ES-I3 (cell line): ENCODE results near the gene DVL3.
A peak's percentile ranks its signal among the peaks of the same experiment; 100 is the strongest.

Experiments
- H3K36me3 ChIP-seq: 2 replicates; pipeline ENCODE4 v1.6.1; 2013; ENCODE audit warnings: mild to moderate bottlenecking, low read length, control low read depth, moderate library complexity; ENCODE audit not compliant: insufficient read depth
- H3K4me1 ChIP-seq: 2 replicates; pipeline ENCODE4 v1.6.1; 2013; ENCODE audit warnings: mild to moderate bottlenecking, control low read depth, low read length; ENCODE audit not compliant: insufficient read depth
- H3K9ac ChIP-seq: 2 replicates; pipeline ENCODE4 v1.6.1; 2013; ENCODE audit warnings: low read depth, mild to moderate bottlenecking, low read length, moderate library complexity
- H3K9me3 ChIP-seq: 2 replicates; pipeline ENCODE4 v1.6.1; 2013; ENCODE audit warnings: mild to moderate bottlenecking, low read length, moderate library complexity; ENCODE audit not compliant: control insufficient read depth, insufficient read depth

Gene DVL3

GRCh38 chr3:184176377-184177330, 21.5 kb downstream of the DVL3 start:
- Histone ChIP-seq H3K9me3 (no peaks in the 10 kb centered on the region), H3K36me3 (peaks cover 34% of the 10 kb centered on the region), H3K9ac (peak overlapping the region; percentile 86)

DNA sequence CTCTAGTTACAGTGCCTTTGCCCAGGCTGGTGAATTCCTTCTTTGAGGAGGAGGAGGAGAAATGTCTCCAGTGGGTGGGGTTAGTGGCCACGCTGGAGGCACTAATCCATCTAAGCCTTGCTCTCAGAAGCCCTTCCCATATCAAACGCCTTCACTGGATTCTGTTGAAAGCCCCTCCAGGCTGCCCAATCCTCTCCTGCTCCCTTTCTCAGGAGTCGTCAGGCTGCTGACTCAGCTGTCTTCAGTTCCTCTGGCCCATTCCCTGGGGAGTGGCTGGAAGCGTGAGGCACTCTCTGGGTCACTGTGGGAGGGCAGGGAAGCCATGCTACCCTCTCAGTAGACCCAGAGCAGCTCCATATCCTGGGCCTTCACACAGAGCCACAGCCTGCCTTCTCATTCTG, 22.2 kb downstream of the DVL3 start:
- Histone ChIP-seq H3K9ac (peak overlapping the region; percentile 86), H3K36me3 (peaks cover 40% of the 10 kb centered on the region), H3K9me3 (no peaks in the 10 kb centered on the region), H3K4me1 (peaks cover 23% of the 10 kb centered on the region)

More at GRCh38 chr3:184176377-184177330, 21.5 kb downstream of the DVL3 start:
- peaks cover 29% of the 10 kb centered on the region for H3K4me1 ChIP-seq

GRCh38 chr3:184177767-184178306, 22.7 kb downstream of the DVL3 start:
- peaks cover 21% of the 10 kb centered on the region for H3K4me1 ChIP-seq
- peaks cover 42% of the 10 kb centered on the region for H3K36me3 ChIP-seq
- no peaks in the 10 kb centered on the region for H3K9me3 ChIP-seq
- H3K9ac ChIP-seq, result no peak overlapping the region

DNA sequence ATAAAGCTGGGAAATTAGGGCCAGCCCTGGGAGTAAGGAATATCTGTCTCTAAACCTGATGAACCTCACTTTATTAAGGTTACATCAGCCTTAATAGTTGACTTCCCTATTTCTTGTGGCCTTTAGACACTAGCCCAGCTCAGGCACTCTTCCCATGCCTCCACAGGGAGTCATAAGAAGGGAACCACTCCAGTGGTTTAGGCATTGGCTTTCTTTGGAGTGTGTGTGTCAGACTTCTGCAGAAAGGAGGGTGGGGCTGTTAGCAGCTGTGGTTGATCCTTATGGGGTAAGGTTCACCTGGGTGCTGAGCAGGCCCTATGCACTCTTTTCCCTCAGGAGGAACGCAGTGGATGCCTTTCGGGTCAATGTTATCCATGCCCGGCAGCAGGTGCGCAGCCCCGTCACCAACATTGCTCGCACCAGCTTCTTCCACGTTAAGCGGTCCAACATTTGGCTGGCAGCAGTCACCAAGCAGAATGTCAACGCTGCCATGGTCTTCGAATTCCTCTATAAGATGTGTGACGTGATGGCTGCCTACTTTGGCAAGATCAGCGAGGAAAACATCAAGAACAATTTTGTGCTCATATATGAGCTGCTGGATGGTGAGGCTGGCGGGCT, 23.5 kb downstream of the DVL3 start:
- Histone ChIP-seq H3K36me3 (peaks cover 42% of the 10 kb centered on the region), H3K9ac (no peak overlapping the region), H3K9me3 (no peaks in the 10 kb centered on the region), H3K4me1 (peaks cover 20% of the 10 kb centered on the region)

DNA sequence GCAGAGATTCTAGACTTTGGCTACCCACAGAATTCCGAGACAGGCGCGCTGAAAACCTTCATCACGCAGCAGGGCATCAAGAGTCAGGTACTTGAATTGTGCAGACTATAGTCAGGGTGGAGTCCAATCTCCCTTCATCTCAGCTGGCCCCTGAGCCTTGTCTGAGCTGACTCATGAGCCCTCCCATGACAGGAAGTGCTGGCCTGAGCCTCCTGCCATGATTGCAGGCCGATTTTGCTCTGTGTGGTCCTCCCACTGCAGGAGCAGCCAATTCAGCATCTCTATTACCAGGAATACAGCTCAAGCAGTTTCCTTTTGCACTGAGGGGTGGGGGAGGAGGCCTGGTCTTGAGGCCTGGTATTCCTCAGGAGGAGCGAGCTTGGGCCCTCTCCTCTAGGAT, 25.0 kb downstream of the DVL3 start:
- peaks cover 42% of the 10 kb centered on the region for H3K36me3 ChIP-seq
- H3K9me3 ChIP-seq, result no peaks in the 10 kb centered on the region
- H3K9ac ChIP-seq, result no peak overlapping the region
- H3K4me1 ChIP-seq, result peaks cover 18% of the 10 kb centered on the region

DNA sequence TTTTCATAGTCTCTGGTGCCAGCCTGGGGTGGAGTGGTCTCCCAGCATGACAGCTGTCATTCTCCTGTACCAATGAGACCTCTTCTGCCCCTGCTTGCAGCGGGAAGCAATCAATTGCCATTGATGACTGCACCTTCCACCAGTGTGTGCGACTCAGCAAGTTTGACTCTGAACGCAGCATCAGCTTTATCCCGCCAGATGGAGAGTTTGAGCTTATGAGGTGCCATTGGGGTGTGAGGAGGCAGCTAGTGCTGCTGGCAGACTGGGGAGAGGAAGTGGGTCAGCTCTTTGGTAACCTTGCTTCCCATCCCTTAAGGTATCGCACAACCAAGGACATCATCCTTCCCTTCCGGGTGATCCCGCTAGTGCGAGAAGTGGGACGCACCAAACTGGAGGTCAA, 26.4 kb downstream of the DVL3 start:
- H3K9me3 ChIP-seq, result no peaks in the 10 kb centered on the region
- peaks cover 19% of the 10 kb centered on the region for H3K4me1 ChIP-seq
- H3K36me3 ChIP-seq, result peaks cover 42% of the 10 kb centered on the region
- no peak overlapping the region for H3K9ac ChIP-seq

DNA sequence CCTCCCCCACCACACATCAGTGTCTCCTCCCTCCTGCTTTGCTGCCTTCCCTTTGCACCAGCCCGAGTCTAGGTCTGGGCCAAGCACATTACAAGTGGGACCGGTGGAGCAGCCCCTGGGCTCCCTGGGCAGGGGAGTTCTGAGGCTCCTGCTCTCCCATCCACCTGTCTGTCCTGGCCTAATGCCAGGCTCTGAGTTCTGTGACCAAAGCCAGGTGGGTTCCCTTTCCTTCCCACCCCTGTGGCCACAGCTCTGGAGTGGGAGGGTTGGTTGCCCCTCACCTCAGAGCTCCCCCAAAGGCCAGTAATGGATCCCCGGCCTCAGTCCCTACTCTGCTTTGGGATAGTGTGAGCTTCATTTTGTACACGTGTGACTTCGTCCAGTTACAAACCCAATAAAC, 28.5 kb downstream of the DVL3 start:
- peaks cover 10% of the 10 kb centered on the region for H3K4me1 ChIP-seq

DNA sequence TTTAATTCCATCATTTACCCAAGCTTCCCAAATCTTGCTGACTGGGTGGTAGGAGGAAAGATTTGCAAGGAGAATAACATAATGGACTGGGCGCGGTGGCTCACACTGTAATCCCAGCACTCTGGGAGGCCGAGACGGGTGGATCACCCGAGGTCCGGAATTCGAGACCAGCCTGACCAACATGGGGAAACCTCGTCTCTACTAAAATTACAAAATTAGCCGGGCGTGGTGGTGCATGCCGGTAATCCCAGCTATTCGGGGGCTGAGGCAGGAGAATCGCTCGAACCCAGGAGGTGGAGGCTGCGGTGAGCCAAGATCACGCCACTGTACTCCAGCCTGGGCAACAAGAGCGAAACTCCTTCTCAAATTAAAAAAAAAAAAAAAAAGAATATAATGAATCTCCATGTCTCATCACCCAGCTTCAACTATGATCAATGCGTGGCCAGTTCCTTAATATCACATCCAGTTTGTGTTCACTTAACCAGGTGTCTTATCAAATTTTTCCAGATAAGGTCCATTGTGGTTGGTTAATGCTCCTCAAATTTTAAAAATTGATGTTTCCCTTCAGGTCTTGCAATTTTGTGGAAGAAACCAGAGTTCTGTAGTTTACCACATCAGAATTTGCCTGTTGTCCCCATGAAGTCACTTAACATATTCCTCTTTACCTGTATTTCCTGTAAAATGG, 29.5 kb downstream of the DVL3 start:
- Histone ChIP-seq H3K36me3 (peaks cover 36% of the 10 kb centered on the region), H3K4me1 (peaks cover 10% of the 10 kb centered on the region), H3K9me3 (no peaks in the 10 kb centered on the region), H3K9ac (peak overlapping the region; percentile 74; the same call in 1 of the 2 replicates)

More for the DNA sequence above, 28.5 kb downstream of the DVL3 start:
- Histone ChIP-seq H3K9me3 (no peaks in the 10 kb centered on the region), H3K36me3 (peaks cover 36% of the 10 kb centered on the region), H3K9ac (no peak overlapping the region)

DNA sequence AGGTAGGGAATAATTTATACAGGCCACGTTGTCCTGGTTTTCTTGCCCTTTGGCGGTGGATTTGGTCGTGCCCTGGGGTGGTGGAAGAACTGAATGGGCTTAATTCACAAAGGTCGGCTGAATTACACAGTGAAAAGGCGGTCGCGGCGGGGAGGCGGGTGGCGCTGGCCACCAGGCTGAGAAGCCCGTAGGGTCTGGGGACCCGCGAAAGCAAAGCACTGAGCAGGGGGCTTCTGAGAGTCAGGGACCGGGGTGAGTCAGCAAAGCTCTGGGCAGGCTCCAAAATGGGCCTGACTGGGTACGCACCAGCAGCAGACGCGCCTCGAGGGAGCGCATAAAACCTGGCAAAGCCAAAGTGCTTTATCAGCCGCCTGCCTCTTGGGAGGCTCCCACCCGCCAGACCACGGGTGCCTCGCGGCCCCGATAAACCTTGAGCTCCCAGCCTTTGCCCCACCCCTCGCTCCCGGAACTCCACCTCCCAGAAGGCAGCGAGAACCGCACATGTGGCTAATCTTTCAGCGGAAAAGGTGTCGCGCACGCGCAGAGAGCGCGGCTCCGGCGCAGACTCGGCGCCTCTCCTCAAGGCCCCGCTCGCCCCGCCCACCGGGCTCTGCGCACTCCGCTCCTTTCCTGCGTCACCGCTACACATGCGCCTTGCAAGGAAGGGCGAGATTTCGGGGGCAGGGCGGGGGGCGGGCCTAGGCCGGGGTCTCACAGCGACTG, 30.4 kb downstream of the DVL3 start:
- Histone ChIP-seq H3K9me3 (no peaks in the 10 kb centered on the region), H3K4me1 (peaks cover 10% of the 10 kb centered on the region), H3K9ac (peak overlapping the region; percentile 88), H3K36me3 (peaks cover 29% of the 10 kb centered on the region)

DNA sequence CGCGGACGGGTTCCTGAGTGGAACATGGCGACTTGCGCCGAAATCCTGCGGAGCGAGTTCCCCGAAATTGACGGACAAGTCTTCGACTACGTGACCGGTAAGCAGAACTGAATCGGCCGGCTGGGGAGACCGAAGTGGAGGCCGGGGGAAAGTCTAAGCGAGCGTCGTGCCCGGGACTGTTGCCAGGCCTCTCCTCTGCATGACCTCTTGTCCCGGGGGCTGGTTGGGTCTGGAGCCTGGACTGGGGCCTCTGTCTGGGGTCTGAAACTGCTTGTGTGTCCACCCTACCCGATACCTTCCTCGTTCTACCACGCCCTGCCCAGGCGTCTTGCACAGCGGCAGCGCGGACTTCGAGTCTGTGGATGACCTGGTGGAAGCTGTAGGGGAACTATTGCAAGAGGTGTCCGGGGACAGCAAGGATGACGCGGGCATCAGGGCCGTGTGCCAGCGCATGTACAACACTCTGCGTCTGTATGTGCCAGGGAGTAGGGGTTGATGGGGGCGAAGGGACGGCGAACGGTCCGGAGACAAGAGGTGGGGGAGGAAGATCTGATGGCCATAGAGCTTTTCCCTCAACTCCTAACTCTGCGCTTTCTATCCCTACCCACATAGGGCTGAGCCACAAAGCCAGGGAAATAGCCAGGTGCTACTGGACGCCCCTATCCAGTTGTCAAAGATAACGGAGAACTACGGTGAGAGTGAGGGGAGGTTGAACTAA, 31.2 kb downstream of the DVL3 start, which contains the start of gene ABCF3:
ABCF3 (plus strand) TSS at position 16 of the 718 bp plus-strand sequence; CDS start at position 25, 9 bp downstream.
- H3K9ac ChIP-seq, result peak within 1 kb of the TSS; percentile 88
- H3K4me1 ChIP-seq, result peaks cover 10% of the 10 kb centered on the region
- H3K36me3 ChIP-seq, result peaks cover 27% of the 10 kb centered on the region
- no peaks in the 10 kb centered on the region for H3K9me3 ChIP-seq

DNA sequence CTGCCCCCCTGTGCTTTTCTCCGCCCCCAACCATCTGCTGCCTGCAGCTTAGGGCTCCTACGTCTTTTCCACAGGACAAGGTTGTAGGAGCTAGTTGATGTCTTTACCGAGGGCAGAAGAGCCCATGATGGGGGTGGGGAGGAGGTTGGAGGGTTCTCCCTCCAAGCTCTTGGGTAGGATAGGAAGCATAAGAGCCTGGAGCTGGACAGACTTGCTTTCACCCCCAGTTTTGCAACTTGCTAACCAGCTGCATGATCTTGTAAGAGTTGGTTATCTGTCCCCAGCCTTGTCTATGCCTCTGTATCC, 31.7 kb downstream of the DVL3 start:
- Histone ChIP-seq H3K4me1 (peaks cover 10% of the 10 kb centered on the region), H3K9ac (peak overlapping the region; percentile 88), H3K36me3 (peaks cover 24% of the 10 kb centered on the region), H3K9me3 (no peaks in the 10 kb centered on the region)

- Histone ChIP-seq H3K9me3 (no peaks in the 10 kb centered on the region), H3K36me3 (peaks cover 20% of the 10 kb centered on the region)
Observed at GRCh38 chr3:184188080-184188479, 32.9 kb downstream of the DVL3 start.

GRCh38 chr3:184189421-184189820, 34.2 kb downstream of the DVL3 start:
- no peaks in the 10 kb centered on the region for H3K9me3 ChIP-seq
- H3K9ac ChIP-seq, result no peak overlapping the region
- peaks cover 23% of the 10 kb centered on the region for H3K36me3 ChIP-seq
- peaks cover 10% of the 10 kb centered on the region for H3K4me1 ChIP-seq

More at GRCh38 chr3:184188080-184188479, 32.9 kb downstream of the DVL3 start:
- Histone ChIP-seq H3K4me1 (peaks cover 10% of the 10 kb centered on the region), H3K9ac (no peak overlapping the region)
